ENCODE data around the gene MAPK12. TPM values are rescaled to one million over a fixed set of nuclear protein-coding genes. Genes with fewer than 3 reads are reported as not detected.

Gene MAPK12
- total and polyA plus RNA-seq, 2 of the 4 experiments (the other 2 are of a cell fraction): 41.0 to 56.3 TPM

- Histone ChIP-seq H2AK9ac (replicated peaks; ENCODE audit: low read depth, low read length, poor library complexity) (peak overlapping the region; percentile 94), H2BK15ac (ENCODE audit: low read depth, low read length) (peak overlapping the region; percentile 35; the same call in 1 of the 3 replicates), H3K14ac (replicated peaks; ENCODE audit: low read depth, low read length) (no peak overlapping the region), H3K36me3 (ENCODE audit: control insufficient read depth, insufficient read depth, low read length) (peaks cover 21% of the 10 kb centered on the region), H3K9me3 (ENCODE audit: control insufficient read depth, insufficient read depth, low read length) (no peaks in the 10 kb centered on the region), H3K4me1 (ENCODE audit: control insufficient read depth, insufficient read depth, low read length) (peaks cover 39% of the 10 kb centered on the region), H3K79me1 (ENCODE audit: low read depth in 1 of 2, low read length in 2 of 2) (peaks cover 8 to 65% of the 10 kb centered on the region in 2 experiments; a peak in 3 of 4 replicates), H2AK5ac (ENCODE audit: low read depth, low read length) (peak overlapping the region; percentile 91), H3K27me3 (ENCODE audit: control insufficient read depth, insufficient read depth, low read length) (no peaks in the 10 kb centered on the region), H3K9me1 (ENCODE audit: insufficient read depth, low read length) (peaks cover 3% of the 10 kb centered on the region), H3K27ac (ENCODE audit: insufficient read depth, low read length) (peak overlapping the region; percentile 100), H3K18ac (ENCODE audit: low read depth, low read length) (no peak overlapping the region), H2BK5ac (ENCODE audit: low read depth, low read length, poor library complexity, severe bottlenecking) (peak overlapping the region; percentile 99), H3K9ac (ENCODE audit: low read depth, low read length) (peak overlapping the region; percentile 64; the same call in 1 of the 2 replicates), H3K4ac (ENCODE audit: low read depth, low read length) (peak overlapping the region; percentile 96), H4K91ac (ENCODE audit: insufficient read depth, low read depth, low read length) (peak overlapping the region; percentile 70), H2BK20ac (ENCODE audit: low read depth, low read length) (no peak overlapping the region; the same call in 1 of the 2 replicates), H3K23ac (ENCODE audit: low read depth, low read length) (peak overlapping the region; percentile 63; the same call in 1 of the 2 replicates), H3K4me2 (ENCODE audit: low read depth, low read length) (no peak overlapping the region), H2BK120ac (ENCODE audit: low read depth, low read length) (peak overlapping the region; percentile 92), H4K20me1 (ENCODE audit: insufficient read depth, low read length) (peaks cover 90% of the 10 kb centered on the region), H3K56ac (ENCODE audit: extremely low read depth, insufficient read depth, low read length) (0 out of 2 replicates have a peak overlapping the region, but pooled peaks have one; percentile 3), H2AFZ (replicated peaks; ENCODE audit: low read length, poor library complexity) (peak overlapping the region; percentile 65), H4K8ac (ENCODE audit: low read depth in 2 of 2, low read length in 2 of 2) (peak overlapping the region; percentile 86 to 88), H3K4me3 (ENCODE audit: insufficient read depth, low read depth, low read length) (no peak overlapping the region), H4K5ac (ENCODE audit: low read depth, low read length) (no peak overlapping the region)
- TF ChIP-seq USF2 (IDR thresholded peaks at IDR 0.05; ENCODE audit: low read depth, low read length): no peak
- TF ChIP-seq MAFK (IDR thresholded peaks at IDR 0.05; ENCODE audit: low read depth, low read length): no peak
- TF ChIP-seq BHLHE40 (IDR thresholded peaks at IDR 0.05; ENCODE audit: low read depth, low read length): no peak
- TF ChIP-seq NFE2L2 (IDR thresholded peaks at IDR 0.05; ENCODE audit: low read depth, low read length): no peak
- no peak for TF ChIP-seq FOS (IDR thresholded peaks at IDR 0.05; ENCODE audit: low read depth, low read length)
- TF ChIP-seq MXI1 (IDR thresholded peaks at IDR 0.05; ENCODE audit: borderline replicate concordance, low read depth, low read length): no peak
- no peak for TF ChIP-seq RAD21 (IDR thresholded peaks at IDR 0.05; ENCODE audit: low read length)
- no peak for TF ChIP-seq CTCF (conservative IDR thresholded peaks at IDR 0.05; ENCODE audit: low read depth, low read length)
- no peak for TF ChIP-seq POLR2A (IDR thresholded peaks at IDR 0.05; ENCODE audit: low read depth, low read length)
- TF ChIP-seq RCOR1 (IDR thresholded peaks at IDR 0.05; ENCODE audit: insufficient replicate concordance, low read length): no peak
- no peak for TF ChIP-seq MAZ (IDR thresholded peaks at IDR 0.05; ENCODE audit: borderline replicate concordance, low read depth, low read length)
- TF ChIP-seq SMC3 (IDR thresholded peaks at IDR 0.05; ENCODE audit: low read depth, low read length): no peak
- no peak for TF ChIP-seq RFX5 (IDR thresholded peaks at IDR 0.05; ENCODE audit: low read depth, low read length)
- no peak for TF ChIP-seq CEBPB (IDR thresholded peaks at IDR 0.05; ENCODE audit: low read depth, low read length)
- TF ChIP-seq CHD1 (IDR thresholded peaks at IDR 0.05; ENCODE audit: low read depth, low read length): no peak
- ATAC-seq (ENCODE audit: low read depth): peak; percentile 1; the same call in 1 of the 2 replicates
- in situ Hi-C loops (cut with MboI; ENCODE audit: low sequenced_read_pairs): no loop called here
- dilution Hi-C loops (cut with HindIII; ENCODE audit: low sequenced_read_pairs, unreplicated experiment): no loop called here
- intact Hi-C loops (cut with micrococcal nuclease): loop anchor here (5.0 kb wide), 1 partner anchor 33 kb away; the partner anchor contains the start of gene DENND6B
- no TSS peak for BruUV-seq (replicated peaks)
- CTCF ChIA-PET: interaction anchor here (1.5 kb wide), 1 partner anchor 32 kb away, joined by 4 read pairs; the partner anchor contains the start of gene DENND6B
- POLR2A ChIA-PET (ENCODE audit: unreplicated experiment): interaction anchor here (1.0 kb wide), 1 partner anchor 11 kb away, joined by 6 read pairs; no protein-coding TSS in a partner anchor
- no CpG with 5 or more reads among the region's 5 CpGs for WGBS, 2 experiments (ENCODE audit: extremely low coverage in 2 of 2, insufficient read length in 1 of 2)
- DNase-seq: no peak
These were observed 32.8 kb upstream of the MAPK12 start for GRCh38 chr22:50294319-50294656.
